ENCODE results near the gene PHLDB3.
"Not testable (repeated sequence)": the region's sequence is repeated elsewhere in the genome, so short reads cannot be mapped to it uniquely, and the experiment has no call there.

Gene PHLDB3

GRCh38 chr19:43438291-43439031 is 66.1 kb downstream of the PHLDB3 start:
- H3K4me3 ChIP-seq (ENCODE audit: low read depth, low read length) = no peak overlapping the region
- TF ChIP-seq, protein P1, sequence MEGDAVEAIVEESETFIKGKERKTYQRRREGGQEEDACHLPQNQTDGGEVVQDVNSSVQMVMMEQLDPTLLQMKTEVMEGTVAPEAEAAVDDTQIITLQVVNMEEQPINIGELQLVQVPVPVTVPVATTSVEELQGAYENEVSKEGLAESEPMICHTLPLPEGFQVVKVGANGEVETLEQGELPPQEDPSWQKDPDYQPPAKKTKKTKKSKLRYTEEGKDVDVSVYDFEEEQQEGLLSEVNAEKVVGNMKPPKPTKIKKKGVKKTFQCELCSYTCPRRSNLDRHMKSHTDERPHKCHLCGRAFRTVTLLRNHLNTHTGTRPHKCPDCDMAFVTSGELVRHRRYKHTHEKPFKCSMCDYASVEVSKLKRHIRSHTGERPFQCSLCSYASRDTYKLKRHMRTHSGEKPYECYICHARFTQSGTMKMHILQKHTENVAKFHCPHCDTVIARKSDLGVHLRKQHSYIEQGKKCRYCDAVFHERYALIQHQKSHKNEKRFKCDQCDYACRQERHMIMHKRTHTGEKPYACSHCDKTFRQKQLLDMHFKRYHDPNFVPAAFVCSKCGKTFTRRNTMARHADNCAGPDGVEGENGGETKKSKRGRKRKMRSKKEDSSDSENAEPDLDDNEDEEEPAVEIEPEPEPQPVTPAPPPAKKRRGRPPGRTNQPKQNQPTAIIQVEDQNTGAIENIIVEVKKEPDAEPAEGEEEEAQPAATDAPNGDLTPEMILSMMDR (IDR thresholded peaks at IDR 0.05; ENCODE audit: low read depth, low read length, missing control alignments) = no peak
- DNase-seq (ENCODE audit: low read depth) = no peak

DNA sequence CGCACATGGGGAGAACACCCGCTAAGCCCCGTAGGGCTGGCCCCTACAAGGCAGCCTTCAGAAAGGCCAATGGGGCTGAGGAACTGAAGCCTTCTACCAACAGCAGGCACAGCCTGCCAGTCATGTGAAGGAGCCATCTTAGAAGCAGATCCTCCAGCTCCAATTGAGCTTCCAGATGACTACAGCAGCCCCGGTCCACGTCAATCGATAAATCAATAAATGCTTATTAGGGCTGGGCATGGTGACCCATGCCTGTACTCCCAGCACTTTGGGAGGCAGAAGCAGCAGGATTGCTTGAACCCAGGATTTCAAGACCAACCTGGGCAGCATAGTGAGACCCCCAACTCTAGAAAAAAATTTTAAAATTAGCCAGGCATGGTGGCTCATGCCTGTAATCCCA is 66.8 kb downstream of the PHLDB3 start:
- TF ChIP-seq, protein P1 (IDR thresholded peaks at IDR 0.05; ENCODE audit: low read depth, low read length, missing control alignments) = no peak
- no peak for DNase-seq (ENCODE audit: low read depth)
- H3K4me3 ChIP-seq (ENCODE audit: low read depth, low read length) = no peak overlapping the region

- DNase-seq (ENCODE audit: low read depth); H3K4me3 ChIP-seq (ENCODE audit: low read depth, low read length): not testable (repeated sequence)
Measured at GRCh38 chr19:43437284-43437683, 67.3 kb downstream of the PHLDB3 start.

- TF ChIP-seq, protein P1 (IDR thresholded peaks at IDR 0.05; ENCODE audit: low read depth, low read length, missing control alignments) = no peak
- H3K4me3 ChIP-seq (ENCODE audit: low read depth, low read length) = no peak overlapping the region
- DNase-seq (ENCODE audit: low read depth) = no peak
Measured at GRCh38 chr19:43435775-43436174, 68.8 kb downstream of the PHLDB3 start.

GRCh38 chr19:43433689-43434088 is 70.9 kb downstream of the PHLDB3 start:
- TF ChIP-seq, protein P1 (IDR thresholded peaks at IDR 0.05; ENCODE audit: low read depth, low read length, missing control alignments) = no peak
- no peak for DNase-seq (ENCODE audit: low read depth)
- no peak overlapping the region for H3K4me3 ChIP-seq (ENCODE audit: low read depth, low read length)

- no peak for DNase-seq (ENCODE audit: low read depth)
- TF ChIP-seq, protein P1 (IDR thresholded peaks at IDR 0.05; ENCODE audit: low read depth, low read length, missing control alignments) = no peak
- H3K4me3 ChIP-seq (ENCODE audit: low read depth, low read length) = no peak overlapping the region
Measured at GRCh38 chr19:43433358-43433673, 71.2 kb downstream of the PHLDB3 start.

GRCh38 chr19:43430976-43431375 is 73.6 kb downstream of the PHLDB3 start:
- TF ChIP-seq, protein P1 (IDR thresholded peaks at IDR 0.05; ENCODE audit: low read depth, low read length, missing control alignments) = no peak
- DNase-seq (ENCODE audit: low read depth) = no peak
- no peak overlapping the region for H3K4me3 ChIP-seq (ENCODE audit: low read depth, low read length)

All from GM12864 (cell line).